Measurements from ENCODE around the gene TECTB.

Gene TECTB

DNA sequence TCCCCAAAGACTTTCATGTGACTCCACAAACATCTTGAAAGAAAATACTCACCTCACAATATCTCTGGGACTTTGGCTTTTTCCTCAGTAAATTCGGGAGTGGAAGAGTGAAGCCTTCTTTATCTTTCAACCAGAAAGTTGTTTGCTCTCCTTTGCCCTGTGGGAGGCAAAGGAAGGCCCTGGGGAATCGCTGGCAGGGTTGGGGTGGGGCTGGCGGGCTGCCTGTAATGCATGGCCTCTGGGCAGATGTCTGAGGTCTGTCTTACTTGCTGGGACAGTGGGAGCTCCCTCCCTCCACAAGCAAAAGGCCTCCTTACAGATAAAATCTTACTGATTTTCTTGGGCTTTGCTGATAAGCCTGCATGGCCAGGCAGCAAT lies 24.9 kb downstream of the TECTB start:
- no peak for DNase-seq (ENCODE audit: low read depth in 2 of 2)

DNA sequence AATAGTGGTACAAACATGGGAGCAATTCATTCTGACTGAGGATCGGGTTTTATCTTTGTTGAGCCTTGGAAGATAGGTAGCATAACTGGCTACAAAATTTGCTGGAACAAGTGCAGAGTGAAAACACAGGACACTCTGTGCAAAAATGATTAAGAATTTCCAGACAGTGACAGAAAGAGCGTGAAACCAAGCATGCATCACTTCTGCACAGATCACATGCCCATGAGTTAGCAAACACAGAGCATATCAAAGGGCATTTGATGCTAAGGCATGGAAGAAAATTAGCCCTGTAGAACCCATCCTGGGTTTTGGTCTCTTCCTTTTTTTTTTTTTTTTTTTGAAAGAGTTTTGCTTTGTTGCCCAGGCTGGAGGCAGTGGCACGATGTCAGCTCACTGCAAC lies 28.3 kb downstream of the TECTB start:
- DNase-seq (ENCODE audit: low read depth in 2 of 2): no peak

DNA sequence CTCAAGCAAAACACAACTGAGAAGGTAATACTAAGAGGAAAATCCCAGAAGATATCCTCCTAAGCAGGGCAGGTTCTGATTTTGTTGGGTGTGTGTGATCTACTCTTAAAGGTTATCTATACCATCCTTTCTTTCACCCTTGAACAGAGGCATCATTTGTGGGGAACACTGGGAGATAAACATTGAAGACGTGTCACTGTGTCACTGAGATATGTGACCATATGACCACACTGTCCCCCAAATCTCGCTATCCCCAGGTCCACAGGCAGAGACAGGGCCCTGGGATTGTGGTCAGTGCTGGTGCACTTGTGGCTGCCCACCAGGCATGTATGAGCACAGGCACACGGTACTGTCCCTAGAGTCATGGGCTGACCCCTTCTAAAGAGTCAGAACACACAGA lies 30.0 kb downstream of the TECTB start:
- no peak for DNase-seq (ENCODE audit: low read depth in 2 of 2)

DNA sequence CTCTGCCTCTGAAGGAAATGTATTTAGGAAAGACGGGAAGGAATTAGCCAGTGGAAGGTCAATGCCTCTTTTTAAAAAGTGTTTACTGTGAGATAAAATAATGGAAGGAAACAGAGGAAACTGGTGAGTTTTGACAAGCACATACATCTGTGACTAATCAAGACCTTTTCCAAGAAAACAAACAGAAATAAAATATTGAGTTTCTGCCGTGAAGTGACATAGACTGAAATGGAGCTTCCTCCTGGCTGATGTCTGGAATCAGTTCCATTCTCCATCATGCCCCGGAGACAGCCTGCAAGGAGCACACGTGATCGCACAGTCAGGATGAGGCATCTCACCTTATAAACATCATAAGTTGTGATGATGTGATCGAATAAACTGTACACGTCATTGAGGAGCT lies 30.7 kb downstream of the TECTB start:
- no peak for DNase-seq (ENCODE audit: low read depth in 2 of 2)

DNA sequence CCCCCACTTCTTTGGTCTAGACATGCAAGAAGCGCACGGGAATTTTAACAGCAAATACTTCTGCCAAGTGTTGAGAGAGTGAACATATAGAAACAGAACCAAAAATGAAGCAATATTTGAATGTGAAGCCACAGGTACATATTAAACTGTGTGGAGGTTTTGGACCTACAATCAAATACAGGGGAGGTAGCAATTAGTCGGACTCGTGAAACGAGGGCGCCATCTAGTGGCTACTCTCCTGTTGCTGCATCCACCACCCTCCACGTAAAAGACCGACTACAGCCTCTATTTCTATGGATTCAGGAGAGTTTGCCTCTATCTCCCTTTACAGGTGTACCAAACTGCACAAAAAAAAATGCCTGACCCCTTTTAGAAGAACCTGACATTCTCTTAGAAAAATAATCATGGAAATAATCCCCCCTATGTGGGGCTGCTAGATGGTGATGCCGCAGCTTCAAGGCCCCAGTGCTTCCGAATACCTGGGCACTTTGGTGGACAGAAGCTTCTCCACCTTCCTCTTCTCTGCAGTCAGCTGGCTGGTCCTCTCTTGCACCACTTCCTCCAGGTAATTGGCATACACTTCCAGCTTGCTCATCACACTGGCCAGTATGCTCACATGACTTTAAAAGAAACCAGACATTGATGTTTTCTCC lies 31.7 kb downstream of the TECTB start:
- DNase-seq (ENCODE audit: low read depth in 2 of 2): peak; percentile 41 to 46

DNA sequence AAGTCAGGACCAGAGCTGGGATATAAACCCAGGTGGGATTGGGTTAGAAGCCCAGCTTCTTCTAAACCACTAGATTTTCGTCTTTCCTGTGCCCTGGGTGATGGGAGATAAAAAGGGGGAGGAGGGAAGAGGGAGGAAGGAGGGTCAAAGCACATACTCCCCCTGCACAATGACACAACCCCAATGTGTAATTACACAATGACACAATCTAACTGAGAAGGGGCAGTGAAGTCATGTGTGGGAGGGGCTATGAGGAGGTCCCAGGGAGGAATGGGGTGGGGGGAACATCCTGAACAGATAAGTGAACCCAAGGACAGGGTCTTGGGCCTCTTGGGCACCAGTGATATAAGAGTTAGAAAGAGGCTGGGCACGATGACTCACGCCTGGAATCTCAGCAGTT lies 44.5 kb downstream of the TECTB start:
- no peak for DNase-seq (ENCODE audit: low read depth in 2 of 2)

DNA sequence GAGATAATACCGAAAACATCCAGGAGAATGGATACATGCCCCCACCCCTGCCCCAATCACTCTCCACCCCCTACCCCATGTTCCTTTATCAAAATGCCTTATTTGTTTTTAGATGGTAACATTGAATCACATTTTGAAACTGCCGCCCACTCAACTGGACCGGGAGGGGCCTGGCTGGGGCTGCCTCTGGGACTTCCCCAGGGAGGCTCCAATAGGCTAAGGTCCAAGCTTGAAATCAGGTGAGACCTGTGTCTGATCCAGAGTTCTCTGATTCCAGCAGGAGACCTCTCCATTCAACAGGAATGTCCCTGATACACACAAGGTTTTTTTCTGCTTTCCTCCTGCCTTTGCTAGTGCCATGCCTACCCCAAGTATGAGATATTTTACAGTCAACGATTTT lies 47.0 kb downstream of the TECTB start:
- DNase-seq (ENCODE audit: low read depth in 2 of 2): no peak

DNA sequence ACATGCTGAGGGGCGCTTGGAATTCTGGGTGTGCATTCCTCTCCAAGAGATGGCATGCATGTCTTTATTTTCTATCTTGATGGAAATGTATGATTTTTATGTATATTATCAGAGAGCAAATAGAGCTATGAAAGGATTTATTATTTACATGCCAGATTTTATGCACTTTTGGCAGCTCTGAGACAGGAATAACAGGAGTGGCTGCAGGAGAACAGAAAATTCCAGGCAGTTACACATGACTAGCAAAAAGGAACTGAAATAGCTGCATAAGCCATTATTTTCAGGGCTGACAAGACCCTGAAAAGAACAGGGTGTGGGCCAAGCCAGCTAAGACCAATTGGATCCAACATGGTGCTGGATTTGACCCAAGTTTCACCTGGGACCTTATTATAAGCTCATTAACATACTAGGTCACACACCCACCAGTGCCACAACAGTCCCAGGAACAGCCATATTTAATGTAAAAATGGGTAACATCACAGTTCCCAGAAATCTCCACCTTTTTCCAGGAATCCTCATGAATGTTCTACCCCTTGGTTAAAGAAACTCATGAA lies 47.5 kb downstream of the TECTB start:
- DNase-seq (ENCODE audit: low read depth in 2 of 2): no peak

DNA sequence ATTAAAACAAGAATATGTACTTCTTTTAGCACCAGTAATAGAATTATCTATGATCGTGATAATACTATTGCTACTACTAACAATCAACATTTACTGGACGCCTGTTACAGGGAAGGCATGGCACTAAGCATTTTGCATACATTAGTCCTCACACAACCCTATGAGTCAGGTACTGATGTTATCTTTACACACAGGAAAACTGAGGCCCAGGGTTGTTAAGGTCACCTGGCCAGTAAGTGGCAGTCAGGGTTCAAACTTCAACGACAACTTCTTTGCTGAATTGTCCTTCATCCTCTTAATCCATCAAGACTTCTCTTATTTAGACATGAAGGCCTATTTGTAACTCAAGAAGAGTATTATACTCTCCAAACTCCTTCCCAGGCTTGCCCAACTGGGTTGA lies 48.8 kb downstream of the TECTB start:
- DNase-seq (ENCODE audit: low read depth in 2 of 2): no peak

DNA sequence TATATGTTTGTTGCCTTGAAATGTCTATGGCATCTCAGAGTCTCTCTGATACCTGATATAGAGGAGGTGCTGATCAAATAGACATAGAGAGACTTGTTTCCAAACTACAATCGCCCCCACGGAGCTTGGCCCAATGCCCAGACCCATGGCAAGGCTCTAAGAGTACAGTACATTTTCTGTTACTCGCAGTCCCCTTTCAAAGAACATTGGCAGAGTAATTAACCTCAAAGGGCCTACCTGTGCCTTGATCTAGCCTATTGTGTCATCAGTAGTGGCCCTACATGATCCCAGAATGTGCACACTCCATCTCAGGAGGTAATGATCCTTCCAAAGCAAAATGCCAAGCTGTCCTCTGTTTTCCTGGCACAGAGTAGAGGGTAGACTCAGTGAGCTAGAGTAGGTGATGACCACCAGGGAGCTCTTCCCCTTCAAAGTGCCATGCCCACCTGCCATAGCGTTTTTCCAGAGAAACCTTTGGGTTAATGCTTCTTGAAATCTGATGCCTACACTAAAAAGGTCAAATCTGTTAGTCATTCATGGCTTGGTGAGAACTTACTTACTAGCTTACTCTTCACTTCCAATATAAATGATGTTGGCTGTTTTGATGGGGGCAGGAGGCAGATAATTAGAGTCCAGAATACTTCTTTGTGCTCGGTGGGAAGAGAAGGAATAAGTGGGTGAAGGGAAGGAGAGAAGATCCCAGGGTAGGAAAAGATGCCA lies 49.5 kb downstream of the TECTB start:
- DNase-seq (ENCODE audit: low read depth in 2 of 2): no peak

DNA sequence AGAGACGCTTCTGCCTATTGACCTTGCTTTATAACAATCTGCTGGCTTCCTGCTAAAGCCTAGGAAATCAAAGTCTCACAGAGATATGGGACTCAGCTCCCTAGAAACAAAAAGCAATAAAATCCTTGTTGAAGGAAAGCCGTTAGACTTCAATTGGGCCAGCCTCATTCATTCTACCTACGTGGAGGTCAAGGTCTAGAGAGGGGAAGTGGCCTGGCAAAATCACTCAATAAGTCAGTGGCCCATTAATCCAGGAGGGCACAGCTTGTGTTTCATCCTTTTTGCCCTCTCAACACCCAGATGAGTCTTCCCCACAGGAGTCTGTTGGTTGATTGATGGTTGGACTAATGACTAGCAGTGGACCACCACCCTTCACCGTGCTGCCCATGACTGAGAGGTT lies 50.3 kb downstream of the TECTB start:
- DNase-seq (ENCODE audit: low read depth in 2 of 2): no peak

DNA sequence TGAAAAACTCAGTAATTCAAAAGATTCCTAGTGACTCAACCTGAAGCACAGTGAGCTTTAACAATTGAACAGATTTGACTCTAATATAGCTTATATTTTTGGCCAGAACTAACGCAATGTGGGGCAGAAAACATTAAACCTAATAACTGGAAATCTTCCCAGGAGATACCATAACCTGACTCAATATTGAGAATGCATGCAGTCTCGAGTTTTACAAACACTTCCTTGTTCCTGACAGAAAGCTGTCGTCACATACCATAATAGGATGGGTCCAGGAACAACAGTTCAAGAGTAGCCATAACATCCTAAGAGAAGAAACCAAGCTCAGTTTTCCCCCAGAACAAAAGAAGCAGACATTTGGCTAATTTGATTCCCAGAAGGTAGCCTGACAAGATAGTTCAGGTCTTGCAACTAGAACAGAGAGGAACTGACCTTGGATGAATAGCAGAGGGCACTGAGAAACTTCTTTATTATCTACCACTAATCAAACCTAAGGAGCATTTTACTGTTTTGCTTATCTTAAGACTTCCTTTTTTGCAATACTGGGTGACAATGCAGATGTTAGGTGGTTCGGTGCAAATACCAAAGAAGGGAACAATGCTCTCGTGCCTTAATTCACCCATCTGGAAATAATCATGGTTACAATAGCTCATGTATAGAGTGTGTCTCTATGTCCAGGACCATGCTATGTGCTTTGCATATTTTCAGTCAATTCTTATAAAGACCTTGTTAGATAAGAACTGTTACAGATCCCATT lies 52.1 kb downstream of the TECTB start:
- no peak for DNase-seq (ENCODE audit: low read depth in 2 of 2)

DNA sequence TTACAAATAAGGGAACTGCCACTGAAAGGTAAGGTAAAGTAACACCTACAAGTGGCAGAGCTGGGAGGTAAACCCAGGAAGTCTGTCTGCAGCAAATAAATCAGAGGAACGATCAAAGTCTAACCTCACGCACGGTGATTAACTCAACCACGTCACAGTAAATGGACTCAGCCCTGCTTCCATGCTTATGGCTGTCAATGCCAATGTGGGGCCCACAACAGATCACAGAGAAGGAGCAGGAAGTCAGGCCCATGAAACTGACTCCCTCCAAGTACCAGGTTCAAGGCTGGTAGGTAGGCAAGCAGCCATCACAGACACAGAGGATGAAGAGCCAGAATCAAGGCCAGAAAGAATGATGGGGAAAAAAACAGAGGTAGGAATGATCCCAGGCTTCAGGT lies 52.7 kb downstream of the TECTB start:
- no peak for DNase-seq (ENCODE audit: low read depth in 2 of 2)

DNA sequence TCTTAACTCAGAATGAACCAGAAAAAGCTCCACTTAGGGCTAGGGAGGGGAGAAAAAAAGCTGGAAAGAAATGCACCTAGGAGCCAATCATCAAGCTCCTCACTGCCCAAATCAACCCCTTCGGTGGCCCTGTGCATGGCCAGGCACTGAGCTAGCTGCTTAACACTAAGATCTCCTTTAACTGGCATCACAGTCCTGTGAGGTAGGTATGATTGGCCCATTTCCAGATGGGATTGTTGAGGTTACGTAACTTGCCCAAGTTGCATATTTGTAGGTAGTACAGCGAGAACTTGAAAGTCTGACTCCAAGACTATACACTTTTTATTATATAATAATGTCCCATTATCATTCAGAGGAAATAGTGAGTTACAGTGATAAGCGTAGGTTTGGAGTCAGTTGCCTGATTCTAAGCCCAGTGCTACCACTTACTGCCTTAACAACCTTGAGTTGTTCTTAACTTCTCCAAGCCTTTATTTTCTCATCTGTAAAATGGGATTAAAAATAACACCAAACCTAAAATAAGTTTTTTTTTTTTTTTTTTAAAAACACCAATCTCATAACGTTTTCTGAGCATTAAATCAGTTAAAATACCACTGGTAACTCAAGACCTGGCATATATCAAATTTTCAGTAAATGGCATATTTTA lies 53.5 kb downstream of the TECTB start:
- no peak for DNase-seq (ENCODE audit: low read depth in 2 of 2)

DNA sequence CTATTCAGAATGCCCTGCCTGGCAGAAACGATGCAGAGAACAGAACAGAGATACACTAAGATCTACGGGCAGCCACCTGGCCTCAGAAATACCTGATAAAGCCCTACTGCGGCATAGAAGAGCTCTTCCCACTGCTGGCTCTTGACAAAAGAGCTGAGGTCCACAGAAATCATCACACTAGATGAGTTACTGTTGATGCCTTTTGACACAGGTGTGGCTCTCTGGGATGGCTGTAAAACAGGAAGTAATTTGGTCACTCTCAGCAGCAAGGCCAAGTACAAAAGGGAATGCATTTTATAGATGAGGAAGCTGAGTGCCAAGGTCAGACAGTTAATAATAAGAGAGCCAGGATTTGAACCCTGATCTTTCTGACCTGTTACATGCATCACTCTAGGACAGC lies 55.8 kb downstream of the TECTB start:
- no peak for DNase-seq (ENCODE audit: low read depth in 2 of 2)

DNA sequence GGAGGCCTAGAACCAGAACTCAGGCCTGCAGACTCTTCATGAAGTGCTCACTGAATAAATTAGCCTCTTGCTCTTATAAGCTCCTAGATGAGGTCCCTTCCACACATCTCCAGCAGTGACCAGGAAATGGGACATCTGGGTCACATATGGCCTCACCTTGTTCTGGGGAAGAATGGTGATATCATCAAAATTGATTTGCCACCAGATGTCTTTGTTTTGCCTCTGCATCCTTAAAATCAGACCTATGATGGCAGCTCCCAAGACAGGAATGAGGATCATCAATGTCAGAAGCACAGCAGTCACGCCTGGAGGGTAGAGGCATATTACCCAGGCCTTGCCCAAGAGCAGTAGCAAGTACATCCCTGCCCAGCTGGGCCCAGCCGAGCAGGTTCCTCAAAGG lies 57.4 kb downstream of the TECTB start:
- no peak for DNase-seq (ENCODE audit: low read depth in 2 of 2)

DNA sequence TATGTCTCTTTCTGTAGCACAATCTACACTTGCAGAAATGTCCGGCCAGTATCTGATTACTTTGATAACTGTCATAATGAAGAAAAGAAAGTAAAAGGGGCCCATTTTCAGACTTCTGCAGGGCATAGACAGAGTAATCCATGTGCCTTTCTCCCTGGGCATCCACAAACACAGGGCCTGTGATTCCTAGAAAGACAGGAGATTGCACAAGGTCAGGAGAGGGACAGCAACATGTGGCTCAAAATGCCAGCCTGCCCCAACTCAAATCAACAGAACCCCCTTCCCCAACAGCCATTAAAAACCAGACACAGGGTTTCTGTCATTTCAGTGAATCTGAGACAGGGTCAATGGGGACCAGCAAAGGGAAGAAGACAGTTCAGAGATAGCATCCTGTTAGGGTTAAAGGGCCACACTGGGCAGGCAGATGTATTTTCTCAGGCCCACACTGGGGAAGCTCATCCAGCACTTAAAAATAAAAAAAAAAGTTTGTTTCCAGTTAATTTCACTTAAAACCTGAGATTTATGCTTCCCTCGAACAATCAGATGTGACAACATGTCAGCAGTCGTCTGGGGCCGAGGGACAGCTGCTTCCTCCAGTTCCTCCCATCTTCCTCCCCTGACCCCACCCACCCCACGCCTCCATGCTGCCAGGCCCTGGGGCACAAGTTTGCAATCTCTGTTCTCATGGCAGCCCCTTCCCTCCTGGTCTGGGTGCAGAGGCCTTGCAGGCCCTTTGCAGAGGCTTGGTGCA lies 60.0 kb downstream of the TECTB start:
- DNase-seq (ENCODE audit: low read depth in 2 of 2): no peak

DNA sequence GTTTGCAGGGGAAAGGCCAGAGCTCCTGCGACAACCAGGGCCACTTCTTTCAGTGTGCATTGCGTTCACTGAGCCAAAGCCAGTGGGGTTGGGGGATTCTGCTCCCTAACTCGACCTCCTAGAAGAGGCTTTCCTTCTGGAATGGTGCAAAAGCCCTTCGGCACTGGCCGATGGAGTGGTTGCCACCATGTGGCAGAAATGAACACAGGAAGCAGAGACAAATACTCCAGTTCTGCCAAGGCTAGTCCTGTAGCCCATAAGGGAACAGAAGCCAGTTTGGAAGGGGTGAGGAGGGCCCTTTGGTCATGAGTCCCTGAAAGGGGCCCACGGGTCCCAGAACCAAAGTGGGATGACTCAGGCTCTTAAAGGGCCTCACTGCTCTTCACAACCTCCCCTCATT lies 61.1 kb downstream of the TECTB start:
- DNase-seq (ENCODE audit: low read depth in 2 of 2): no peak

DNA sequence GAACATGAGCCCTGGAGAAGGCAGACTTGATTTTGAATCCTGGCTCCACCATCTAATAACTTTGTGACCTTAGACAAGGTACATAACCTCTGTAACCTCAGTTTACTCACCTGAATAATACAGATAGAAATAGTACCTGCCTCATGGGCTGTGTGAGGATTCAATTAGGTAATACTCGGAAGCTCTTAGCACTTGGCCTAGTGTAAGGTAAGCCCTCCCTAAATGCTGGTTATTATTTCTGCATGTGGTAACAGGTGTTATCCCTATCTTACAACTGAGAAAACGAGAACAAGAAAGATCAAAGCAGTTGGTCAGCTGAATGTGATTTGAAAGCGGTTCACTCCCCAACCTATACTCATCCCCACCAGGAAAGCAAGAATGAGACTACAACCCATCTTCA lies 62.0 kb downstream of the TECTB start:
- no peak for DNase-seq (ENCODE audit: low read depth in 2 of 2)

DNA sequence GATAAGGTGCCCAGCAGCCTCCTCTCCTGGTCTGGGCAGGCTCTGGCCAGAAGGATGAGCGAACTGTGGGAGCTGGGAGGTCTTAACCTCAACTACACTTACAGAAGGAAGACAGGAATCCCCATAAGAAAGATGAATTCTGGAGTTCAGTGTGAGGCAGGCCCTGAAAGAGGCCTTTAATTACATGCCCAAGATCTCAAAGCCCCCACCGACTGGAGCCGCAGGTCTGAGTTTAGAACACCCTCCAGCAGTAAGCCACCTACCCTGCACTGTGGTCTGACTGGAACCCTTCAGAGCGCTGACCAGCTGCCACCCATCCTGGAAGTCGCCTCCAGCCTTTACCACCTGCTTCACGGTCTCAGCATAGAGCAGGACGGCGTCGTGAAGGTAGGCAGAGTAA lies 62.5 kb downstream of the TECTB start:
- no peak for DNase-seq (ENCODE audit: low read depth in 2 of 2)

DNA sequence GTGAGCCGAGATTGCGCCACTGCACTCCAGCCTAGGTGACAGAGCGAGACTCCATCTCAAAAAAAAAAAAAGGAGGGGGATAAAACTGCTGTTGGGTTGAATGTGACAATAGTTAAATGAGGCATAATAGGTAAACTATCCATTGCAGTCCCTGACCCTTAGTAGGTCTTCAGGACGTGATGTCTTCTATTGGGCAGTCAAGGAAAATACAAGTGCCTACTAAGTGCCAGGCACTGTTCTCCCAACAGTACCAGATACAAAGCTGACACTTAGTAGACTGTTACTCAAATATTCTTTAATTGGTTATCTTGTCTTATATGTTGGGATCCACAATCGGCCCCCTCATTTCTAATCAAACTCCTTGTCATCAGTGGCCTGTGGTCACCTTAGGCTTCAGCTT lies 63.6 kb downstream of the TECTB start:
- no peak for DNase-seq (ENCODE audit: low read depth in 2 of 2)
